Peyer's patch (tissue), 4 donors: ENCODE measurements around the gene LIMD2.

Source experiments
- CTCF ChIP-seq, 6 experiments: fragments of 450-650 bp in 4 of 6; fragments of 200-600 bp in 2 of 6; sonication (generic) in 1 of 6; IDR thresholded peaks; one replicate each; pipeline ENCODE4 v1.5.1; 2017 to 2019; ENCODE audit warnings: antibody characterized with exemption in 6 of 6, mild to moderate bottlenecking in 3 of 6, moderate library complexity in 1 of 6
- POLR2A ChIP-seq, 2 donors: fragments of 450-650 bp; IDR thresholded peaks; one replicate each; pipeline ENCODE4 v1.5.1; 2017; ENCODE audit warnings: antibody characterized with exemption in 2 of 2, mild to moderate bottlenecking in 2 of 2, moderate library complexity in 2 of 2

- no peak for TF ChIP-seq POLR2A (IDR thresholded peaks at IDR 0.05)
- no peak for TF ChIP-seq CTCF (IDR thresholded peaks at IDR 0.05)
These were observed 41.6 kb downstream of the LIMD2 start for GRCh38 chr17:63658366-63658765.
